GM19240 (cell line): ENCODE data around the gene TCN2.
"Not testable (repeated sequence)": the region's sequence is repeated elsewhere in the genome, so short reads cannot be mapped to it uniquely, and the experiment has no call there.

ENCODE experiments used
- DNase-seq: peaks from one replicate; pipeline ENCODE4 v3.0.0; 2011; ENCODE audit warnings: low spot score; ENCODE audit not compliant: insufficient read length

Gene TCN2

GRCh38 chr22:30575859-30576258 is 31.1 kb upstream of the TCN2 start:
- no peak for DNase-seq

DNA sequence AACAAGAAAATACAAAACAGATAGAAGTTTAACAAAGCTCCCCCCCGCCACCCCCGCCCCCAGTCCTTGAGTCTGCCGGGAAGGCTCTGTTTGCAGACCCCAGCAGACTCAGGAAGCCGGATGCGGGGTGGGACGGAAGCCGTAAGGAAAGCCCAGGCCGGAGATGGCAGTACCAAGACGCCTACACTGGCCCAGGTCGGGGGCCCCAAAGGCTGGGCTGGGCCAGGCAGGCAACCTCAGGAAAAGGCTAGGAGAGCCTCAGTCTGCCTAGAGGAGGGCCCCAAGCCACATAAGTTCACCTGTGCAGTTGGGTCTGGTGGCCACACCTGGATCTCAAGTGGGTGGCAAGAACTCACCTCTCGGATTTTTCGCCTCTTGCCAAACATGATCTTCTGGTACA is 28.5 kb upstream of the TCN2 start:
- DNase-seq = no peak

DNA sequence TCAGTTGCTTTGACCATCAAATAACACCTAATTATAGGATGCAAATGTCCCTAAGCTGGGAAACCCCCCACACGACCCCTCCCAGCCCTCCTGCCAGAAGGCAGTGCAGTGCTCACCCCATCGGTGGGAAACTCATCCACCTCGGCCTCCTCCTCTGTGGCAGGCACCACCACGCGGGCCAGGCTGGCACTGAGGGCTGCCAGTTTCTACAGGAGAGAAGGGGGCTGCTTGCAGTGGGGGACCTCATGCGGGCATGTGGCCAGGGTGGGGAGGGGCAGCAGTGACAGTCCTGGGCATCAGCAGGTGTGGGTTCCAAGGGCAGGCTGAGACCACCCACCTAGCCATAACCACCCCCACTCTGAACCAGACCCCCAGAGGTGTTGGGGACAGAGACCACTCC is 26.1 kb upstream of the TCN2 start:
- no peak for DNase-seq

DNA sequence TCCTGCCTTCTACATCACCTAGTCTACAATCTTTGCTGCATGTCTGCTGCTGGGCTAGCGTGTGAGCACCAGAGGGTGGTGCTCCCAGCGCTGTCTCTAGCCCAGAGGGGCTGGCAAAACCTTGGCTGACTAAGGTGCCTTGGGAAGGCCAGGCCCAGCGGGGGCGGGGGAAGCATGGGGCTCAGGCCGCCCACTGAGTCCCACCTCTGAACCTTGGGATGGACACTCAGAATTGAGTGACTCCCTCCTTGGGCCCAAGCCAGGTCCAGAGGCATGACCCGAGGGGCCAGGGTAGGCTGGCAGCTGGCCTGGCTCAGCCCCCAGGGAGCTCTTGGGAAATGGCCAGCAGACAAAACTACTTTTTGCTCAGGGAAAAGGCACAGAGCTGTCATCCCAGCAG is 24.9 kb upstream of the TCN2 start:
- DNase-seq = no peak

DNA sequence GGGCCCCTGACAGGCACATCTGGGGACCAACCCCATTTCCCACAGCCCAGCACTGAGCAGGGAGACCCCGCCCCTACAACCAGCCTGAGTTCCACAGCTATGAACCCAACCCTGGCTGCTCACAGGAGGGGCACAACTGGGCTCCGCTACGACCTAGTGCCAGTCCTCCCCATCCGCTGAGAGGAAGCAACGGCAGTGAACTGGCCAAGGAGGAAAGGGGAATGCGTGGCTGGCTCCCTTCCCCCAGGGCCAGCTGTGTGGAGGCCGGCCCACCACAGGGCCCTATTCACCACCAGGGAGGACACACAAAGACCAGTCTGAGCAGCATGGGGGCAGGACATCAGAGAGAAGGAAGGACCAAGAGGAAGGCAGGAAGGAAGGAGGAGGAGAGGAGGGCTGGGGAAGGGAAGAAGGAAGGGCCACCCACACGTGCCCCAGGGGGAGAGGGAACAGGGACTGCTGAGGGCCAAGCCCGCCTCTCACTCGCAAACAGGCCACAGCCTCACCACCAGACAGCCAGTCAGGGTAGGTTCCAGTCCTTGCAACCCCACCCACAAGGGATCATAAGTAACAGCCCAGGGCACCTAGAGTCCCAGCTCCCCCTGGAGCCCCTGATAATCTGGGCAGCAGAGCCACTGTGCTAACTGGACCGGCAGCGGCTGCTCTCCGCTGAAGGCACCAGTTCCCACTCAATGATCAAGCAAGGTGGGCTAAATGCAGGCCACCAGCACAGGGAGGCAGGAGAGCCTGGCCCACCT is 24.0 kb upstream of the TCN2 start:
- no peak for DNase-seq

DNA sequence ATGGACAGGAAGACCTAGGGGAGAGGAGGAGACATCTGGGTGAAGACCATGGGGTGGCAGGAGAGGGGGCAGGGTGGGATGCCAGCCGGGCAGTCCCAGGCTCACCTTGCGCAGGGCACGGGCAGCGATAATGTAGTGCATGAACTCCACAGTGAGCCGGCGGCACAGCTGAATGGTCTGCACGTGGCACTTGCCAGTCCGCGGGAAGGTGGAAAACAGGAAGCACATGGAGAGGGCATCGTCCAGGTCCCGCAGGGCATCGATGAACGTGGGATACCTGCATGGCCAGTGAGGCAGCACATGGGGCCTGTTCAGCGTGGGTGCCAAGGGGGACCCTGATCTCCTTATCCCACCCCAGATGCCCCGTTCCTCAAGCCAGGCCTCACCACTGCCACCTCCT is 22.5 kb upstream of the TCN2 start:
- no peak for DNase-seq

DNA sequence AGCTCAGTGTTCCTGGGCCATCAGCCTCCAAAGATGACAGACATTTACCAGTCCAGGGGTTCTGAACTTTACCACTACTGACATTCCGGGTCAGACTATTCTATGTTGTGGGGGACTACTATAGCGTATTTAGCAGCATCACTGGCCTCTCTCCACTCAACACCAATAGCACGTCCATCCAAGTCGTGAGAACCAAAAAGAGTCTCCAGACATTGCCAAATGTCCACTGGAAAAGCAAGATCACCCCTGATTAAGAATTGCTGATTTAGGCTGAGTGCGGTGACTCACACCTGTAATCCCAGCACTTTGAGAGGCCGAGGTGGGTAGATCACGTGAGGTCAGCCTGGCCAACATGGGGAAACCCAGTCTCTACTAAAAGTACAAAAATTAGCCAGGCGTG is 20.6 kb upstream of the TCN2 start:
- no peak for DNase-seq

DNA sequence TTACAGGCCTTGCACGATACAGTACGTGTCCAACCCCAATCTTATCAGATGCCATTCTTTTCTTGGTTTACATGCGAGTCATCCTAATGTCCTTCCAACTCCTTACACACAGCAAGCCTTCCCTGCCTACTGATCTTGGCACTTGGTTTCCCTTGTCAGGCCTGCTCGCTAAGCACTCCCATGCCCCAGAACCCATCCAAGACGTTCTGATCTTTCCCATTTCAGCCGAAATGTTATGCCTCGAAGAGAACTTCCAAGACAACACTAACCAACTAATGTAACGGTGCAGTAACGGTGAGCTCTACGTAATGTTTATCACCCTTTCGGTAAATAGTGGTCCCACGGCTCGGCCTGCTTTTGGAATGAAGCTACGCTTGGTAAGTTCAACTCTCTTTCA is 15.8 kb upstream of the TCN2 start:
- DNase-seq = no peak

GRCh38 chr22:30591588-30592359 is 15.2 kb upstream of the TCN2 start, which contains the start of gene PES1:
PES1 (minus strand) TSS chr22:30591910; CDS start chr22:30591833, 77 bp downstream.
- DNase-seq = peak; percentile 98

DNA sequence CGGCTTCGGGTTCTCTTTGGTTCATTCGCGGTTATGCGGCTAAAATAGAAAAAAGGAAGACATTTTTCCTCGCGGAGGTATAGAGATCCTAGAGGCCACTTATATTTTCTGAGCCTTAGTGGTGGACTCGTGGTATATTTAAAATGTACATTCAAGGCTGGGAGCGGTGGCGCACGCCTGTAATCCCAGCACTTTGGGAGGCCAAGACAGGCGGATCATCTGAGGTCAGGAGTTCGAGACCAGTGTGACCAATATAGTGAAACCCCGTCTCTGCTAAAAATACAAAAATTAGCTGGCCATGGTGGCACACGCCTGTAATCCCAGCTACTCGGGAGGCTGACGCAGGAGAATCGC is 14.6 kb upstream of the TCN2 start:
- DNase-seq = not testable (repeated sequence)

DNA sequence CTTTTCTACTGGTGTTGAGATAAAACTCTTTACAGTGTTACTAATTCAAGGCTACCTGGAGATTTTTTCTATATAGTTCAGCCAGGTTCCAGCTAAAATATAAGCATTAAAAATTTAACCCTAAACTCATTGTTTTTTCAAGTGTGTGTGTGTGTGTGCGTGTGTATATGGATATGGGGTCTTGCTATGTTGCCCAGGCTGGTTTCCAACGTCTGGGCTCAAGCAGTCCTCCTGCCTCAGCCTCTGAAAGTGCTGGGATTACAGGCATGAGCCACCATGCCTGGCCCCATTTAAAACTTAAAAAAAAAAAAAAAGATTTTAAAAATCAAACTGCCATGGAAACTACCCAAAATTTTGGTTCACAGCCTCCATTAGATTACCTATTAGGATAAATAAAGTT is 10.8 kb upstream of the TCN2 start:
- no peak for DNase-seq

GRCh38 chr22:30596886-30597285 is 10.1 kb upstream of the TCN2 start:
- no peak for DNase-seq

DNA sequence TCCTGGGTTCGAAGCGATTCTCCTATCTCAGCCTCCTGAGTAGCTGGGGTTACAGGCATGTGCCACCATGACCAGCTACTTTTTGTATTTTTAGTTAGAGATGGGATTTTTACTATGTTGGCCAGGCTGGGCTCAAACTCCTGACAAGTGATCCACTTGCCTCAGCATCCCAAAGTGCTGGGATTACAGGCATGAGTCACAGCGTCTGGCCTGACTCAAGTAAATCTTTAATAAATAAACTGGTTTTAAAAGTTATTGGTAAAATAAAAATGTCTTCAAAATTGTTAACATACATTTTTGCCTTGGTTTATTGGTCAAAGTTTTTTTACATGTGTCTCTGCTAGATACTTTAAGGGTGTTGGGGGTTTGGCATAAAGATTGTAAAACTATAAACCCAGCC is 8.0 kb upstream of the TCN2 start:
- DNase-seq = no peak

- no peak for DNase-seq
Measured at GRCh38 chr22:30600921-30601320, 6.1 kb upstream of the TCN2 start.

DNA sequence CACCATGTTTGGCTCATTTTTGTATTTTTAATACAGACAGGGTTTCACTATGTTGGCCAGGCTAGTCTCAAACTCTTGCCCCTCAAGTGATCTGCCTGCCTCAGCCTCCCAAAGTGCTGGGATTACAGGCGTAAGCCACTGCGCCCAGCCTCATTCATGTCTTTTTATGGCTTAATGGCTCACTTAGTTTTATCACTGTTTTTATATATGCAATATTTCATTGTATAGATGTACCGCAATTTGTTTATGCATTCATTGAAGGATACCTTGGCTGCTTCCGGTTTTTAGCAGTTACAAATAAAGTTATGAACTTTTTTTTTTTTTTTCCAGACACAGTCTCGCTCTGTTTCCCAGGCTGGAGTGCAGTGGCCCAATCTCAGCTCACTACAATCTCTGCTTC is 5.5 kb upstream of the TCN2 start:
- no peak for DNase-seq

DNA sequence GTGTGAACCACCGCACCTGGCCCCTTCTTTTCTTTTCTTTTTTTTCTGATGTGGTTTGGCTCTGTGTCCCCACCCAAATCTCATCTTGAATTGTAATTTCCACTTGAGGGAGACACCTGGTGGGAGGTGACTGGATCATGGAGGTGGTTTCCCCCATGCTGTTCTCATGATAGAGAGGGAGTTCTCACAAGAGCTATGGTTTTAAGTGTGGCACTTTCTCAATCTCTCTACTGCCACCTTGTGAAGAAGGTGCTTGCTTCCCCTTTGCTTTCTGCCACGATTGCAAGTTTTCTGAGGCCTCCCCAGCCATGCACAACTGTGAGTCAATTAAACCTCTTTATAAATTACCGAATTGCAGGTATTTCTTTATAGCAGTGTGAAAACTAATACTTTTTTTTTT is 4.9 kb upstream of the TCN2 start:
- no peak for DNase-seq

- no peak for DNase-seq
Measured at GRCh38 chr22:30603801-30604200, 3.2 kb upstream of the TCN2 start.

- DNase-seq = no peak
Measured at GRCh38 chr22:30604723-30605122, 2.3 kb upstream of the TCN2 start.

GRCh38 chr22:30605449-30606110 is 1.4 kb upstream of the TCN2 start:
- DNase-seq = no peak

- DNase-seq = no peak
Measured at GRCh38 chr22:30607300-30607930, 441 bp downstream of the TCN2 start.

DNA sequence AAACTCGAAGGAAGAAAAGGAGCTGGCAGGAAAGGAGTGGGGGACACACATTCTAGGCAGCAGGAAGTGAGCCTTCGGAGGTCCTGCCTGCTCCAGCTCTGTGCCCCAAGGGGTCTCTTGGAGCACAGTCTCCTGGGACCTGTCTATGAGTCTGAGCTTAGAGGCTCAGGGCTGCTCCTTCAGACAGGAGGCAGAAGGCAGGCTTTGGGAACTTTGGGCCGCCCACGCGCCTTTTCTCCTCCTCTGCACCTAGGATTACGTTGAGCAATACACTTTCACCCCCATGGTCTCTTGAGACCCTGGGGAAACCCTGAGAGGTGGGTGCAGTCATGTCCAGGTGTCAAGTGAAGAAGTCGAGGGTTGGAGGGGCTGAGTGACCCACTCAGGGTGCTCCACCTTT is 965 bp downstream of the TCN2 start:
- no peak for DNase-seq
